Amniotic epithelial cell (primary cell): ENCODE results near the gene PDE6A.
A peak's percentile ranks its signal among the peaks of the same experiment; 100 is the strongest.

ENCODE experiments used
- DNase-seq: peaks from one replicate; pipeline ENCODE4 v3.0.0-alpha.2; 2010; ENCODE audit warnings: low read depth

The PDE6A gene

GRCh38 chr5:149944666-149945065 is at the start of gene PDE6A:
Gene PDE6A, minus strand, starts transcription at chr5:149944793. Its CDS starts 120 bp downstream, at chr5:149944673.
- peak; percentile 77 for DNase-seq

DNA sequence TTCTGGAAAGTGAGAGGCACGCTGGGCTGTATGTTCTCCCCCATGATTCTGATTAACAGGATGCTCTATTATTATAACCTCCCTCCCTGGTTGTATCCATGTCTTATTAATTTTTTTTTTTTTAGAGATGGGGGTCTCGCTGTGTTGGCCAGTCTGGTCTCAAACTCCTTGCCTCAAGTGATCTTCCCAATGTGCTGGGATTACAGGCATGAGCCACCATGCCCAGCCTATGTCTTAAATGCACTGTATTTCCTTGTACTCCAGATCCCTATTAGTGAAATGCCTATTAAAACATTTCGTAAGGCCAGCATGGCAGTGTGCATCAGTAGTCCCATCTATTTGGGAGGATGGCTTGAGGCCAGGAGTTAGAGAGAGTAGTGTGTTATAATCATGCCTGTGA is 48.9 kb upstream of the PDE6A start:
- no peak for DNase-seq

DNA sequence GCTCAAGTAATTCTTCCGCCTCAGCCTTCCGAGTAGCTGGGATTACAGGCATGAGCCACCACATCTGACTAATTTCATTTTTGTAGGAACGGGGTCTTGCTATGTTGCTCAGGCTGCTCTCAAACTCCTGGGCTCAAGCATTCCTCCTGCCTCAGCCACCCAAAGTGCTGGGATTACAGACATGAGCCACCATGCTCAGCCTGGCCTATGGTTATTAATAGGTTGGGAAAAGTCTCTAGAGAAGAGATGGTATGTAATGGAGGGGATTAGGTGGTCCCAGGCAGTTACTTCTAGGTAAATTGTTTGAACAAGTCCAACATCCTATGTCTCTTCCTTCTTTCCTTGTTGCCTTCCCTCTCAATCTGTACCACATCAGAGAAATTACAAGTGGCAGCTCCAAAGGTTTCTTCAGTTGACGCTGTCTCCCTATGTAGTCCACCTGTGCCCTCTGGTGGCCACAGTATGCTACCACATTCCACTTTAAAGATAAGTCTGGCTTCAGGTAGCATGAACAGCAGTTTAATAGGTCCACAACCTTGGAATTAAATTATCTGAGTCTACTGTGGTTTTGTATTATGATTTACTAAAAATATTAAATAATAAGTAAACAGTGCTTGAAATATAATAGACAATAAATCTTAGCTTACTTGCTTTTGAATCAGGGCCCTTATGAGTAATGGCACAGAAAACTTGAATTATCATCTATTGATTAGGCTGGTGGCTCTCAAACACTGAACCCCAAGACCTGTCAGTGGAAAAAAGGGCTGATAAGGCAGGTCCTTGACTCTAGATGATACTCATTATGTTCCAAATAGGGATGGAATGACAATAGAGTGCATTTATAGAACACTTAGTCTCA is 46.2 kb upstream of the PDE6A start:
- DNase-seq = peak; percentile 73

DNA sequence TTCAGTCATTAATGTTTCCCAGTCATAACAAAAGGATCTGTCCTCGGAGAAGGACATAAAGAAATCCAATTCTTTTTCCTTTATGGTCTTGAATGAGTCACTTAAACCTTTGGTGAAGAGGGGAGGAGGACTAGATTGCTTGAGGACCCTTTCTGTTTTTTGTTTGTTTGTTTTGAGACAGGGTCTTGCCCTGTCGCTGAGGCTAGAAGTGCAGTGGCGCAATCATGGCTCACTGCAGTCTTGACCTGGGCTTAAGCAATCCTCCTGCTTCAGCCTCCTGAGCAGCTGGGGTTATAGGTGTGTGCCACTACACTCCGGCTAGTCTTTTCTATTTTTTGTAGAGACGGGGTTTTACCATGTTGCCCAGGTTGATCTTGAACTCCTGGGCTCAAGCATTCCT is 43.5 kb upstream of the PDE6A start:
- DNase-seq = no peak

DNA sequence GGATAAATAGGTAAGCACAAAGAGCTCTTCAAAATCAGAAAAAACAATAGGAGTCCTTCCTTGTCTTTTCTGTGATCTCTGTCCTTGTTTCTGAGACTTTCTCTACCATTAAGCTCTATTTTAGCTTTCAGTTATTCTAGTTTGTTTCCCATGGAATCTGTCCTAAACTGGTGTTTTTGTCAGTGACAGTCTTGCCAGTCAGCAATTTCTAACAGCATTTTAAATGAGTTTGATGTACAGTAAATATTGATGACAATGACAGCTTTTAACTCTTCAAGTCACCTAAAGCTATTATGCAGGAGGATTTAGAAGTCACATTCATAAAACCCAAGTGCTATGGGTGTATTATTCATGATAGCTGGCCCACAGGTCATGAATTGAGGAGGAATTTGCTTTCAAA is 37.9 kb upstream of the PDE6A start:
- DNase-seq = no peak

DNA sequence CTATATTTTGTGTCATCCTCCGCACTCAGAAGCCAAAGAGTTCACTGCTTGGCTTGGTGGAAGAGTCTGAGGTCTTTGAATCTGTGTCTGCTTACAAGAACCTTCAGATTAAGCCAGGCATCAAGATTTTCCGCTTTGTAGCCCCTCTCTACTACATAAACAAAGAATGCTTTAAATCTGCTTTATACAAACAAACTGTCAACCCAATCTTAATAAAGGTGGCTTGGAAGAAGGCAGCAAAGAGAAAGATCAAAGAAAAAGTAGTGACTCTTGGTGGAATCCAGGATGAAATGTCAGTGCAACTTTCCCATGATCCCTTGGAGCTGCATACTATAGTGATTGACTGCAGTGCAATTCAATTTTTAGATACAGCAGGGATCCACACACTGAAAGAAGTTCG is 36.6 kb upstream of the PDE6A start:
- DNase-seq = no peak

DNA sequence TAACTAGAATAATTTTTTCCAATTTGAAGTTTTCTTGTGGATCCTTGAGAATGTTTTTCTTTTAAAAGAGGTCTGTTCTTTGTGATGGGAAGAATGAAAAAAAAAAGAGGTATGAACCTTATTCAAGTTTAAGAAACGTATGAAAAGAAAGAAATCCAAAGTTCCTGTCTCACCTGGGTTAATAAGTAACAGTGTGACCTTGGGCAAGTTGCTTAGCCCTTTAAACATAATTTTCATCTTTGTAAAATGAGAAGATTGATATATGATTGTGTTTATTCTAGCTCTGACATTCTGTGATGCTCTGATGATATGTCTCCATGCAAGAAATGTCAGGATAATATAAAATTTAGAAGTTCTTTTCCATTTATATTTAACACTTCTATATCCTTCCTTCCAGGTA is 35.3 kb upstream of the PDE6A start:
- DNase-seq = no peak

GRCh38 chr5:149975409-149975808 is 30.8 kb upstream of the PDE6A start:
- no peak for DNase-seq

GRCh38 chr5:149969181-149969930 is 24.8 kb upstream of the PDE6A start:
- DNase-seq = no peak

- no peak for DNase-seq
These were observed 22.4 kb upstream of the PDE6A start for GRCh38 chr5:149966946-149967345.

GRCh38 chr5:149963729-149964128 is 19.1 kb upstream of the PDE6A start:
- DNase-seq = no peak

DNA sequence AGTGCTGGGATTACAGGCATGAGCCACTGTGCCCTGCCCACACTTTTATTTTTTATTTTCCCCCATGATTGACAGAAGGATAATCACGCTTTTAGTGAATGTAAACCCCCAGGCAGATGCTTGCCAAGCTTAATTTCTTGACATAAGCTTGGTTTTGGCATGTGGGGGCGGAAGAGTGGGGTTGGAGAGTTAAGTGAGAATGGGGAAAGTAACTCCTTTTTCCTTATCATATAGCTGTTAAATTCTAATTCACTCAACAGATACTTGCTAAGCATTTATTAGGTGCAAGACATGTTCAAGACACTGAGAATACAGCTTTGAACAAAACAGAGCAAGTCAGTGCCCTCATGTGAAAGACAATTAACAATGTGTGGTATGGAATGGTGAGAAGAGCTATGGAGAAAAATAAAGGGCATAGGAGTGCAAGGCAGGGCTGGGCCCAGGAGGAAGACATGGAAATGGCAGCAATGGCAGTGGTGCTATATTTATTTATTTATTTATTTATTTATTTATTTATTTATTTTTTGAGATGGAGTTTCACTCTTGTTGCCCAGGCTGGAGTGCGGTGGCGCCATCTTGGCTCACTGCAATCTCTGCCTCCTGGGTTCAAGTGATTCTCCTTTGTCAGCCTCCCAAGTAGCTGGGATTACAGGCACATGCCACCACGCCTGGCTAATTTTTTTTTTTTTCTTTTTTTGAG is 18.2 kb upstream of the PDE6A start:
- DNase-seq = no peak

DNA sequence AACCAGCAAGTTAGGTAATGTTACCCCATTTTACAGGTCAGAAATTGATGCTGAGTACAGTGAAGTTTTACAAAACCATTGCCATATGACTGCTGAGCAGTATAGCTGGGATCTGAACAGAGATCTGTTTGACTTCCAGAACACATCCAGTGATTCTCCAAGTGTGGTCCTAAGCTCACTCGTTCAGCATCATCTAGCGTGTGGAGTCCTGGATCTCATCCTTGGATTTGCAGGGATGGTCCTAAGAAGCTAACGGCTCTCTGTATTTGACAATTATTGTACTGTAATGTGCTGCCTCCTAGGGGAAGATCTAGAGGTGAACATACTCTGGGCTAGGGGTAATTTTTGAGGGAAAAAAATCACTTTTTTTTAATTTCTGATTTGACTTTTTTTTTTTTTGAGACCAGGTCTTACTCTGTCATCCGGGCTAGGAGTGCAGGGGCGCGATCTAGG is 17.4 kb upstream of the PDE6A start:
- DNase-seq = peak; percentile 76

DNA sequence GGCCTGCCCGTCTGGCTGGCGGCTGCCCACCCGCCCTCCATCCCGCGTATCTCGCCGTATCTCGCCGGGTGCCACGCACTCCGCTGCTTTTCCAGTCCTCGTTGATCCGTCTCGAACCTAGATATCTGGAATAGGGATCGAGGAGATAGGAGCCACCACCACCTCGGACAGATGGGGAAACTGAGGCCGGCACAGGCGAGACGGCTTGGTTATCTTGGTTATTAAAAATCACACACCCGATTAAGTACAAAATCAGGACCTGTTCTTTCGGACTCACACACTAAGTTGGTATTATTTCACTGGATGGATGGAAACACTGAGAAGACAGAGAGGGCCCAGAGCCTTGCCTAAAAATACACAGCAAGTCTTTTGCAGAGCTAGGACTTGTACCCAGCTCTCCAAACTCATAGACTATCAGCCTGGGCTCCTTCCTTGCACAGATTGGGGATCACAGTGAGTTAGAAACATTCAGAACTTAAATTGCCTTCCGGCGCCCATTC is 16.6 kb upstream of the PDE6A start:
- DNase-seq = no peak

DNA sequence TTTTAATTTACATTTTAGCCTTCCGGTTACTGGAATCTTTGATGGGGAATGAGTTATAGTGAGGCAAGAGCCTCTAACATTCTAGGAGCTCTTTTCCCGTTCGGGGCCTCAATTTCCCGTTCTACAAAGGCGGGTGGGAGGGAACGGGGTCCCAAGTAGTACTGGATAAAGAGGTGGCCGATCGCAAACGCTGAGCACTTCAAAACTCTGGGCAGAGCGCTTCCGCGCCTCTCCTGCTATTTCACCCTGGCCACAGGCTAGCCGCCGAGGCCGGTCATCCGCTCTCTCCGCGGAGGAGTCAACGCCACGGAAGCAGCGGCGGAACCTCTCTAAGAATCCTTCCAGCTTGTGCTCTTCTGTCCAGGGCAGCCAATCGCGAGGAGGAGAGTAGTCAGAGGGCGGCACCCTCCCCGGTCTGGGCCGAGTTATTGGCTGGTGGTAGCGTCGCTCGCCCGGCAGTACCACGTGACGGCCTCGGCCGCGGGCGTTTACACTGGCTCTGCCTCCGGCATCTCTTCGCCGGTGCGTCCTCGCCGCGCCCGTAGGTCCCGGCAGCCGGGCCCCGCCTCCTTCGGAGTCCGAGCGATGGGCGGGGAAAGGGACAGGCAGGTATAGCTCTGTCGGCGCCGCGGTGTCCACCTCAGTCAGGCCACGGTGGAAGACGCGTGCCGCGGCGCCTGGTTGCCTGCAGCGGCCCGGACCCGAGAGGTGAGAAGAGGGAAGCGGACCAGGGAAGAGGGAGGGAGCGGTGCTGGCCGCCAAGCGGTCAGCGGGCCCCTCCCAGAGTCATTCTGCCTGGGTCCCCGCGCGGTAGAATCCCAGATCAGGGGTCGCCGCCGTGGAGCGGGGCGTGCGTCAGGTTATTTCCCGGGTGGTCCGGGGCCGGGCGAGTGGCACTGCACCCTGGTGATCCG is 15.9 kb upstream of the PDE6A start, which contains the start of gene SLC26A2:
TSS of gene SLC26A2 (plus strand) at position 487 of the 914 bp plus-strand sequence. CDS start 16,895 bp downstream, outside the sequence.
- DNase-seq = peak; percentile 98

DNA sequence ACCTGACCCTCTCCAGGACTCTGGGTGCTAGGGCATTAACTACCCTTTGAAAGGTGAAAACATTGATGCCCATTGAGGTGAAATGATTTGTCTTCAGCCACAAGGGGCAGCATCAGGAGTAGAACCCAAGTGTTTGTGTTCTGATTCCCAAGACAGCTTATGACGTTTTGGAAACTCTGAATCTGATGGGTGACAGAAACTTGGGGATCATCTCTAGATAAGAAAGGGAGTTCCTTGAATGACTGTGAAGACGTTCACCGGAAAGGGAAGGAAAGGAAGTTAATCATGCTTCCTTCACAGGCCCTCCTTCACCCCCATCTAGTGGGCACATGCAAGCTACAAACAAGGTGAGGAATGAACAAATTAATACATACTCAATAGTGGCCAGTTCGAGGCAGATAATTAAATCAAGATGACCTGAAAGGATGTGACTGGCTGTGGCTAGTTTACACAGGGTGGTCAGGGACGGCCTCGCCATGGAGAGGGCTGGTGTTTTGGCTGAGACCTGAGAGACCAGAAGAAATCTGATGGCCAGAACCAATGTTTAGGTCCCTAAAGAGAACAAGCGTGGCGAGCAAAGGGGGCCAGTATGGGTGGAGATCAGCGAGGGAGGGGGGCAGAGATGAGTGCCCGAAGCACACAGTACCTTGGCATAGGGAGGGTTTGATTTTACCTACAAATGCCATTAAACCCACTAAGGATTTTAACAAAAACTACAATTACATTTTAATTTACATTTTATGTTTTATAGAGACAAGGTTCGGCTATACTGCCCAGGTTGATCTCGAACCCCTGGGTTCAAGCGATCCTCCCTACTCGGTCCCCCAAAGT is 15.0 kb upstream of the PDE6A start:
- peak; percentile 84 for DNase-seq

- no peak for DNase-seq
These were observed 13.3 kb upstream of the PDE6A start for GRCh38 chr5:149957855-149958254.

- DNase-seq = no peak
These were observed 12.1 kb upstream of the PDE6A start for GRCh38 chr5:149956685-149957084.

- DNase-seq = no peak
These were observed 10.2 kb upstream of the PDE6A start for GRCh38 chr5:149954798-149955197.

- no peak for DNase-seq
These were observed 9.0 kb upstream of the PDE6A start for GRCh38 chr5:149953436-149954121.
